GM19238 (cell line): Measurements from ENCODE around the gene TNFRSF6B.

Source experiments
- DNase-seq: peaks from one replicate; pipeline ENCODE4 v3.0.0; 2011; ENCODE audit warnings: low spot score; ENCODE audit not compliant: insufficient read length

TNFRSF6B gene

DNA sequence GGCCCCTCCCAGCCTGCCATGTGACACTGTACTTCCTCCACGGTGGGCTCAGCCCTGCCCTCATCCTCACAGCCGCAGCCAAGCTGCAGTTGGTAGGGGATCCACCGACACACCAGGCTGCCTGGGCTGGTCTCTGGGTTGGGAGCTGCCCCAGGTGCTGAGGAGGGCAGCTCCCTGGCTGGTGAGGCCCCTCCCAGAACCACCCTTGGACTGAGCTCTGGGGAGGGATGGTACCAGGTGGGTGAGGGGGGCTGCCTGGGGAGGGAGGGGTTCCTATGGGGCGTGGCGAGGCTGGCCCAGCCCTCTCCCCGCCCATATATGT lies 185 bp upstream of the TNFRSF6B start:
- no peak for DNase-seq

DNA sequence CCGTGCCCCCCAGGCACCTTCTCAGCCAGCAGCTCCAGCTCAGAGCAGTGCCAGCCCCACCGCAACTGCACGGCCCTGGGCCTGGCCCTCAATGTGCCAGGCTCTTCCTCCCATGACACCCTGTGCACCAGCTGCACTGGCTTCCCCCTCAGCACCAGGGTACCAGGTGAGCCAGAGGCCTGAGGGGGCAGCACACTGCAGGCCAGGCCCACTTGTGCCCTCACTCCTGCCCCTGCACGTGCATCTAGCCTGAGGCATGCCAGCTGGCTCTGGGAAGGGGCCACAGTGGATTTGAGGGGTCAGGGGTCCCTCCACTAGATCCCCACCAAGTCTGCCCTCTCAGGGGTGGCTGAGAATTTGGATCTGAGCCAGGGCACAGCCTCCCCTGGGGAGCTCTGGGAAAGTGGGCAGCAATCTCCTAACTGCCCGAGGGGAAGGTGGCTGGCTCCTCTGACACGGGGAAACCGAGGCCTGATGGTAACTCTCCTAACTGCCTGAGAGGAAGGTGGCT lies 960 bp downstream of the TNFRSF6B start:
- DNase-seq: no peak

DNA sequence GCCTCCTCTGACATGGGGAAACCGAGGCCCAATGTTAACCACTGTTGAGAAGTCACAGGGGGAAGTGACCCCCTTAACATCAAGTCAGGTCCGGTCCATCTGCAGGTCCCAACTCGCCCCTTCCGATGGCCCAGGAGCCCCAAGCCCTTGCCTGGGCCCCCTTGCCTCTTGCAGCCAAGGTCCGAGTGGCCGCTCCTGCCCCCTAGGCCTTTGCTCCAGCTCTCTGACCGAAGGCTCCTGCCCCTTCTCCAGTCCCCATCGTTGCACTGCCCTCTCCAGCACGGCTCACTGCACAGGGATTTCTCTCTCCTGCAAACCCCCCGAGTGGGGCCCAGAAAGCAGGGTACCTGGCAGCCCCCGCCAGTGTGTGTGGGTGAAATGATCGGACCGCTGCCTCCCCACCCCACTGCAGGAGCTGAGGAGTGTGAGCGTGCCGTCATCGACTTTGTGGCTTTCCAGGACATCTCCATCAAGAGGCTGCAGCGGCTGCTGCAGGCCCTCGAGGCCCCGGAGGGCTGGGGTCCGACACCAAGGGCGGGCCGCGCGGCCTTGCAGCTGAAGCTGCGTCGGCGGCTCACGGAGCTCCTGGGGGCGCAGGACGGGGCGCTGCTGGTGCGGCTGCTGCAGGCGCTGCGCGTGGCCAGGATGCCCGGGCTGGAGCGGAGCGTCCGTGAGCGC lies 1.6 kb downstream of the TNFRSF6B start:
- no peak for DNase-seq

DNA sequence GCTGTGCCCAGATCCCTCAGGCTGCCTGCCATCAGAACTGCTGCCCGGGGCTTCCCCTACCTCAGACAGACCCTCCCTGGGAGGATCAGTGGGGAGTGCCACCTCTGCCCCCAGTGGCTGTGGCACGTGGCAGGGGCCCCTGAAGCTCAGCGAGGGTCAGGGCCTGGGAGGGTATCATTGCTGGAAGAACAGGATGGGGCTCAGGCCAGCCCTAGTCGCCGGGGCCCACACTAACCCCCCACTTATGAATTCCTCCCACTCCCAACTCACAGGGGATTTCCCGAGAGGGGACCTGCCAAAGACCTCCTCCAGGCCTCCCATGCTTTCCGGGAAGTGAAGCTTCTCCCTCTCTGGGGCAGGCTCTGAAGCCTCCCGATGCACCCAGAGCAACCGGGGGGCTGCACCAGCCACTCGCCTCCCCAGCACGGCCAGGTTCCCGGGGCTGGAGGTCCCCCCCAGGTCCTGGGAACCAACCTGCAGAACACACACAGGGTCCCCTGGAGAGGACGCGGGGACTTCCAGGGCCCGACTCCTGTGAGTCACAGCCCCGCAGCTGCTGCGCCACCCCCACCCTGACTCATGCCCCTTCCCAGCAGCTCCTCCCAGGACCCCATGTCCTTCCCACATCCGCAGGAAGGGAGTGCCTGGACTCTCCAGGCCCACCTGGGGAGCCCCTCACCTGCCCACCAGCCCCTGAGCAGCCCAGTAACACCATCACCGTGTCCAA lies 2.5 kb downstream of the TNFRSF6B start:
- no peak for DNase-seq

DNA sequence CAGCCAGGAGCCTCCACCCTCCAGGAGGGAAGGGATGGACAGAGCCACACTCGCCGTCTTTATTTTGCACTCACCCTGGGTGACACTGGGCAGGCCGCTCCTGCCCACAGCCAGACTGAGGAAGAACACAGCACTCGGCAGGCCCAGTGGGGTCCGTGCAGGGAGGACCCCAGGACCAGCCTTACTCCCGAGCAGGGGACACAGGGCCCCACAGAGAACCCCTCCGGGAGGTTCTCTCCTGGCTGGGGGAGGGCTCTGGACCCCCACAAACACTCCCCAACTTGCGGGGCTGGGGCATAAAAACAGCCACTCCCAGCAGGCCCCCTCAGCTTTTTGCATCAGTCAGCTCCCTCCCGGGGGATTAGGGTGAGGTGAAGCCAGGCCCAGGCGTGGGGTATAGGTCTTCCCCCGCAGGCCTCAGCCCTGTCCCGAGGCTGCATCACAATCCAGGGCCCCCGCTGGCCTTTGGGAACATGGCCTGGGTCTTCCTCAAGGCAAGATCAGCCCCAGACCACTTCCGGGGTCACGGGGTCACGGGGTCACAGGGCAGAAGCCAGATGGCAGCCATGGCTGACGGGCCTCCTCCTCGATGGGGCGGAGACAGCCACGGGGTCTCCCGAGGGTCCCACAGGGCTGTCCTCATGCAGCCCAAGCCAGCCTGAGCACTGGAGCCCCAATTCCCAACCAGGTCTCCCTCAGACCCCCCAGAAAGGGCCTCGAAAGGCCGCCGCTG lies 3.2 kb downstream of the TNFRSF6B start:
- DNase-seq: no peak

DNA sequence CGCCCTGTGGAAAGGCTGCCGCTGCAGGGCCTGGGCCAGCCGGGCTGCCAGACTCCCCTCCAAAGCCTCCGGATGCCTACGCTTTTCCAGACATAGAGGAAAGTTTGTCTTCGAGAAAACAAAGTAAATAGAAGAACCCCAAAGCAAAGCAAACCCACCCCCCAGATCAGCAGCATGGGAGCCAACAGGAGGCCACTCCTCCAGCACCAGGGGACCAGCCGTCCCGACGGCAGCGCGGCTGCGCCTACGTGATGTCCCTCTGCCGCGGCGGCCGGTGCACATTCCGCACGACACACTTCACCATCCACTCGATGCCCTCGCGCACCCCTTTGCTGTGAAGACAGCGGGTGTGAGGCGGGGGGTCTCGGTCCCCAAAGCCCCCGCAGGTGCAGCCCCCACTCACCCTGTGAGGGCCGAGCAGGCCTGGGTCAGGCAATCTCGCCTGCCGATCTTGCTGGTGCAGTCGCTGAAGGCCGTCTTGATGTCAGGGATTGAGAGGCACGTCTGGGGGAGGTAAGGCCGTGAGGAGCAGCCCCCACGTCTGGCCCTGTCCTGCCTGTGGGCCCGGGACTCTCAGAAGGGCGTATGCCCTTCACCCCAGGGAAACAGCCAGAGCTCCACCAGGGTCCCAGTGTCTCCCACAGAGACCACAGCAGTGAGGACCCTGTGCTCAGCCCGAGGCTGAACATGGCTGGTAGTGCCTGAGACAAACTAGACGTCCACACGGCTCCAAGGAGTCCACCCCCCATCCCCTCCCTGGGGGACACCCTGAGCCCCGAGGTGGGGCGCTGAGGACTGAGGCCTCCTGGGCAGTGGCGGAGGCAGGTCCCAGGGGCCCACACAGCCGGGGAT lies 4.0 kb downstream of the TNFRSF6B start:
- no peak for DNase-seq

DNA sequence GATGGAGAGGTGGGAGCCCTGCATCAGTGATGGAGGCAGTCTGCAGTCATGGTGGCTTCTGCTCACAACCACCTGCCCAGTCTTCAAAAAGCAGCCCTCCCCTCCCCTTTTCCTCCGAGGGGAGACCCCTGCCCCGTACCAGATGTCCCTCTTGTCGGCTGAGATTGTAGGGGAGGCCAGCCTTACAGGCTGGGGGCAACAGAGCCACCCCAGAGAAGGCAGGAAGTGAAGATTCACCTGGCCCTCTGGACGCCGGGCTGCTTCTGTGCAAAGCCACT lies 4.5 kb downstream of the TNFRSF6B start:
- no peak for DNase-seq

DNA sequence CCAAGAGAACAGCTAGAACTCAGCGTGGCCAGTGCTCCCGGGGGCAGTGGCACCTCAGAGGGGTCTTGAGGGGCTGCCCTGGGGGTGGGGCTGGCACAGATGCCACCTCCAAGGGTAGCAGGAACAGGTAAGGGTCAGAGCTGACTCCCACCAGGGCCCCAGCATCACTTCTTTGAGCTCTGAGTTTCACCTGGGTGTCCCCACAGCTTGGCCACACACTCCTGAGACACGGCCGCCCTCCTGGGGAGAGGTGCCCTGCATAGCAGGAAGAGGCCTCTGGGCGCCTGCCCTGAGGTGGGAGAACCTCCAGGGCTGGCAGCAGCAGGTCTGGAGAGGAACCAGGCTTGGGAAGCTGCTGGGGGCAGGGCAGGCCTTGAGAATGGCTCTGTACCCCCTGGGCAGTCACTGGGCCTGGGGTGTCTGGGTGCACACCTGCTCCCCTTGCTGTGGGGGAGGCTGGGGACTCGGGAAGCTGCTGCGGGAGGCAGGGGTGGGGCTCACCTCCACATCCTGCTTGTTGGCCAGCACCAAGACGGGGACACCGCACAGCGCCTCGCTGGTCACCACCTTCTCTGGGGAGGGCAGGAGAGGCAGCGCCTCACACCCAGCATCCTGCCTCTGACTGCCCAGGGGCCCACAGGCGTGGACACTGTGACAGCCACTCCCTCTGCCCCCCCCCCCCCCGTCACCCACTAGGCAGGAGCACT lies 5.0 kb downstream of the TNFRSF6B start:
- DNase-seq: peak; percentile 2

DNA sequence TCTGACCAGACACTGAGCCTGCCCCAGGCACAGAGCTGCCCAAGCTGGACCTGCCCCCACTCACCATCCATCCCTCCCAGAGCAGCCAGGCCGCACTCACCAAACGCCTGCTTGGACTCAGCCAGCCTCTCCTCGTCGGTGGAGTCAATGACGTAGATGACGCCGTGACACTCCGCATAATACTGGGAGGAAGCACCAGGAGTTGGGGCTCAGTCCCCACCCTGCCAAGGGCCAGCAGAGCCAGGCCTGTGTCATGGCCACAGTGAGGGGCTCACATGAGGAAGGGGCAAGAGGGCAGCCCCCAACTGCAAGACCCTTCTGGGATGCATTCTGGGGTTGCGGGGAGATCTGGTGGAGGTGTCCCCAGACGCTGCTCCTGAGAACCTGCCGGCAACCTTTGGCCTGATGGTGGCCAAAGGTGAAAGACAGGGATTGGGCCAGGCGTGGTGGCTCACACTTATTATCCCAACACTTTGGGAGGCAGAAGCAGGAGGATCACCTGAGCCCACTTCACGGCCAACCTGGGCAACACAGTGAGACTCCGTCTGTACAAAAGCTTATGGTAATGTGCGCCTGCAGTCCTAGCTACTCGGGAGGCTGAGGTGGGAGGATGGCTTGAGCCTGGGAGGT lies 5.7 kb downstream of the TNFRSF6B start:
- DNase-seq: peak; percentile 4

DNA sequence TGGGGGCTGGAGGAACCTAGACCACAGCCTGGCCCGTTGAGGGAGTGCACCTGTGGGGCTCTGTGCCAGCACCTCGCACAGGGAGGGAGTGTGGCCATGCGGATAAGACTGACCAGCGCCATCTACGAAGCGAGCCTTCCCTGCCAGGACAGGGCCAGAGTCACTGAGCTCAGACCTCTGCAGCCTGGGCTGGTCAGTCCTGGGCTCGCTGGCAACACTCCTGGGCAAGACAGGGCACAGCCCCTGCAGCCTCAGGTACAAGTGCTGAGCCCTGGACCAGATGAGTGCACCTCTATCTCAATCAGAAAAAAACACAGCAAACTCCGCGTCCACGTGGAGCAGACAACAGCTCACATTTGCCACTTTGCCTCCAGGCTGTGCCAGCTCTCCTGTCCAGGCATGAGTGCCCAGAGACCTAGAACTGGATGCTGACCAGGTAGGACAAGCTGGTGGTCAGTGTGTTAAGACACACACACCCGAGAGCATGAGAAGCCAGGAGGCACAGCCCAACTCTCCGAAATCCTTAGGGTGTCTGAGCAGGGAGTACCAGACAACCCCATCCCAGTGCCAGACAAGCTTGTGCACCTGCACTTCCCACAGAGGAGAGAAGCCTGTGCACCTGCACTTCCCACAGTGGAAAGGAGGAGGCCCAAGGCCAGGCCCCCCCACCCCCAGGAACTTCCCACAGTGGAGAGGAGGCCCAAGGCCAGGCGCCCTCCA lies 6.5 kb downstream of the TNFRSF6B start:
- no peak for DNase-seq

DNA sequence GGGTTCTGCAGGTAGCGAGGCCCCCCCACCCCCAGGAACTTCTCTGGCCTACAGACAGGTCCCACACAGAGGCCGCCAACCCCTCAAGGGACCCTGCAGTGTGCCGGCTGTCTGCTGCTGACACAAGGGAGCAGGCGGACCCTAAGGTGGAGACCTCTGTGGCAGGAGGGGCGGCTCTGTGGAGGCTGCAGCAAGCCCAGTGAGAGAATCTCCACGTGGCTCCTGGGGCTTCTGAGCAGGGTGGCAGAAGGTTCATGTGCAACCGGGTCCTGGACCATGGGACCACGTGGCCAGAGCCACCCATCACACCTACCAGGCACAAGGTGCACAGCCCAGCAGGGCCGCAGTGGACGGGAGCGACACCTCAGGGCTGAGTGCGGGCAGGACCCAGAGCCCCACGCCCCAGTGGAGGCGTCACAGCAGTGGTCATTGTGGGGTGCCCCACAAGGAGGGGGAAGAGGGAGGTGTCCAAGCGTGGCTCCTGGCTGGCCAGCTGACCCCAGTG lies 7.1 kb downstream of the TNFRSF6B start:
- no peak for DNase-seq

DNA sequence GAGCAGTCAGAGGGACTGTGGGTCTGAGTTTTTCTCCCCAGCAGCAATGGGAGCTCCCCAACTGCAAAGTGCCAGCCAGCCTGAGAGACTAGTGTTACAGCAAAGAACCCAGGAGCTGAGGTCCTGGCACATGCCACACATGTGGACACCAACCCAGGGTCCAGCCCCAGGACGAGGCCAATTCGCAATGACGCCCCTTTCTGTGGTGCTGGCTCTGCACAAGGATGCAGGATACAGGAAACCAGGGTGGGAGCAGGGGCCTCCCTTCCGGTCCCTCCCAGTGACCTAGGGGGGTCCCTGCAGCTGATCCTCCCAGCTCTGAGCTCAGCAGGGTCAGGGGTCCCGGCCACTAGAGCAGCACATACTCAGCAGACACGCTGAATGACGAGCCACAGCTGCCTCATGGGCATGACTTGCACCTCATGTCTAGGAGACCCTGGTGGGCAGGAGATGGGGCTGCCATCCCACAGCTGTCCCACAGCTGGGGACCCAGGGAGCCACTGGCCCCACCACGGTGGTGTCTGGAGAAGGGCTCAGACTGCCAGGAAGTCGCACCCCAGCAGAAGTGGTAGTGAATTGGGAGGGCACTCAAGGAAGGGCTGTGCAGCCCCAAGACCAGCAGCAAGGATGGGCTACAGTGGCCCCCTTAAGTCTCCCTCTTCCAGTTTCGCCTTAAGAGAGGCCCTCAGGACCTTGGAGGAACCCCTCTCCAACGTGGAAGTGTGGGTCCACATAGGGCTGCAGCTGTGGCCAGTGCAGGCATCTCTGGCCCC lies 7.7 kb downstream of the TNFRSF6B start:
- DNase-seq: no peak

DNA sequence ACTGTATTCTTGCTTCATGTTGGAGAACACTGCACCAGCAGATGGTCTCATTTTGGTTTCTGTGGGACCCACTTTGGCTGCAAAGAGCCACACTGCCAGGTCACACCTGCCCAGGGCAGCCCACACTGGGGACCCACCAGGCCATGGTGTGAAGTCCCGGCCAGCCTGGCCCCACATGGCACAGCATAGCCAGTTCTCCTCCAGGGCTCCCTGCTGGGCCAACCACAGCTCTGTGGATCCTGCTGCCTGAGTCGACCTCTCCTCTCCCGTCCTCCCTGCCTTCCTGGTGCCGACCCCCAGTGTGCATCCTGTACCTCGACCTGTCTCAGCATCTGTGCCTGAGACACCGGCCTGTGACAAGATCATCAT lies 8.3 kb downstream of the TNFRSF6B start:
- DNase-seq: no peak

DNA sequence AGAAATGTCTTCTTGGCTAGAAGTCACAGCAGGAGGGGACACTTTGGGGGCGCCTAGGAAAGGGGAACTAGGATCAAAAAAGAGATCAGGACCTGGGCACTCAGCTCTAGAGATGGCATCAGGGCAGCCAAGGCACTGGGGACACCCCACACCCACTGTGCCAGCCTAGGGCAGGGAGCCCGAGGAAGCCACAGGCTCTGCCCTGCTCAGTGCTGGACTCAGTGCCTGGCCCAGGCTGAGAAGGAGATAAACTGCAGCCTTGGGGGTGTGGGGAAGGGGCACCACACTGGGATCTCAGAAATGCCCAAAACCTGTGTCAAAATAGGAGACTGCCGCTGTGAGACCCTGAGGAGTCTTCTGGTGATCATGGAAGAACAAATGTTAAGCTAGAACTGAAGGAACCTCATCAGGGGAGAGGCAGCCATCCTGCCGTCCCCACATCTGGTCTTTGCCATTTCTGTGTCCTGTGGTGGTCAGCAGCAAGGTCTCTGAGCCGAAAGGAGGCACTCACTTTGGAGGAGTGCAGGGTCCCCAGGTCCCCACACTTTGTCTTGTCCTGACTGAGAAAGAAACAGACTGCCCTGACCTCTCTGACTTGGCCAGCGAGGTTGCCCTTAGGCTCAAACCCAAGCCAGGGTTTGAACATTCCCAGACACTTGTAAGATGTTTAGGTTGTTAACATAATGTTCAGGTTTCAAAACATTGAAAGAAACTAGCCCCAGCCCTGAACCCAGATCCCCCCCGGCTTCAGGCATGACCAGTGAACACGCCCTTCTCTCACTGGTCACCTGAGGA lies 9.0 kb downstream of the TNFRSF6B start:
- no peak for DNase-seq

DNA sequence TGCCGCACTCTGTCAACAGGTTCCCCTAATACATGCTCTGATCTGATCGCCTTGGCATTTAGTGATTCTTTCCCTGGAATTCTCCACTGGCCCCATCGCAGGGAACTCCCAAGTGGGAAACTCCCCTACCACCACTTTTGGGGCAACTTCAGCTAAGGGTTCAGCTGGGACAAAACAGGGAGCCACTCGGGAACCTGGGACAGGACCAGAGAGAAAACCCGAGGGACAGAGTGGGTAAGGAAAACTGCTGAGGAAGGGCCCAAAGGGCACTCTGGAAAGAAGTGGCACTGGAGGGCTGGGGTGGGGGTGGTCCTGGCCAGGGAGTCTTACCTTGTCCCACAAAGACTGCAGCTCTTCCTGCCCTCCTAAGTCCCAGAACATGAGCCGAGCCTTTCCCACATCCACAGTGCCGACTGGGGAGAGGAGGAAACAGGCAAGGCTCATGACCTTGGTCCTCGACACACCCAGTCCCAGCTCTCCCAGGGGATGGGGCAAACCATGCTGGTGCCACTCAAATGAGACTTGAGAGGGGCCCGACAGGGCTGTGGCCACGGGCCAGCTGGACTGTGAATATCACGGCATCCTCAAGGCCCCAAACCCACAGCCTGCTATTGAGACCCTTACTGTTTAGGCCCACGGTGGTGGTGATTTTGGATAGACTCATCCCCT lies 9.7 kb downstream of the TNFRSF6B start:
- DNase-seq: peak; percentile 0

DNA sequence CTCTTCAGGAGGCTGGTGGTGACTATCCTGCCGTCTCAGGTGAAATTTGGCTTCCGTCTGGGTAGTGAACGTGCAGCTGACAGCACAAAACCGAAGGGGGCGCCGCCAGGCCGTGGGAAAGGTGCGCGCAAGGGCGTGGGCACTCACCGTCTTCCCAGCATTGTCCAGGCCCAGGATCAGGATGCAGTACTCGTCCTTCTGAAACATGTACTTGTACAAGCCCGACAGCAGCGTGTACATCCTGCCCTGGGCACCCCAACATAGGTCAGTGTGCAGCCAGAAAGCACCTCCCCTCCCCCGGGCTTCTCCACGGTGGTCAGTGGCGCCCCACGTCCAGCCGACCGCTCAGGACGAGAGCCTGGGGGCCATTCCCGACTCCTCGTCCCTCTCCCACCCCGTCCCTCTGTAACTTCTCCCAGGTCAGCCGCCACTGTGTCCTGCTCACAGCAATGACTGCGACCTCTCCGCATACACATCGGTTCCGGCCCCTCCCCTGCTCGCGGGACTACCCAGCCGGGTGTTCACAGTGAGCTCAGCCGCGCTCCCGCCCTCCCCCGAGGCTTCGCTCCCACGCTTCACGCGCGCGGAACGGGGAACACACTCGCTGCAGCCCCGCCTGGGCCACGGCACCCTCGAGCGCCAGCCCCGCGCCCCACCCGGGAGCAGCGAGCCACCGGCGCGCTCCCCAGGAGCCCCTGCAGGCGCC lies 10.6 kb downstream of the TNFRSF6B start:
- peak; percentile 51 for DNase-seq
